22Rv1 (cell line): ENCODE measurements around the gene SEMA5A.

Source experiments
- H3K27ac ChIP-seq: fragments of 450-650 bp; 2 replicates; pipeline ENCODE4 v1.5.1; 2017
- ZFX ChIP-seq: fragments of 450-650 bp; IDR thresholded peaks from 2 replicates; pipeline ENCODE4 v1.6.1; 2017; ENCODE audit warnings: antibody characterized with exemption, borderline replicate concordance
- TF ChIP-seq, protein P1 (sequence below): fragments of 450-650 bp; IDR thresholded peaks from 2 replicates; pipeline ENCODE4 v1.5.1; 2017; ENCODE audit warnings: mild to moderate bottlenecking

SEMA5A gene

DNA sequence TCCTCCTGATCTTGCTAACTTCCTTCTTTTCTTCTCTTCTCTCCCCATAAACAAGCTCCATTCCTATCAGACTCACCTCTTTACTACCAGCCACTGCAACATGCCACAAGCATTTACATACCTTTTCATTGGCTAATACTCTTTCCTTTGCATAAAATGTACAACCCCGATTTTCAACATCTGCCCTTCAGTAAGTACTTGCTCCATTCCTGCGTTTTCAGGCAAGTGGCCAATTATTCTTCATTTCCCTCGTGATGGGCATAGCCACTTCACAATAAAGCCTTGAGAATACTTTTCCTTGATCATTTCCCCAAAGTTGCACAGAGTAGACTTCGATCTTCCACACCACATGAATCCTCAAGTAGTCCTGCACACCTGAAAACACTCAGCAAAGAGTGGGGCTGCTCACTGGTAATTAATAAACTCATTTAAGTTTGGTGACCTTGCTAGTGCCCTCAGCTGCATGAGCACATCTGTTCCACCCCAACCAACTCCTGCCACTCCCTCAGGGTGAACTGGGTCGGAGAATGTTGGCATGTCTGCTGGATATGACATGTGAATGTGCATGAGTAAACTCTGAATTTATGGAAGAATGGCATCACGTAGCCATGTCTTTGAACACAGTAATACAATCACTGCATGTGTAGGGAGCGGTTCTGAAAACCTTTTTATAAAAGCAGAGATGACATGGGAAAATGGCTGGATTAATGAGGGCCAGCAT lies 535.8 kb downstream of the SEMA5A start:
- H3K27ac ChIP-seq = no peak overlapping the region
- no peak for TF ChIP-seq ZFX
- TF ChIP-seq, protein P1, sequence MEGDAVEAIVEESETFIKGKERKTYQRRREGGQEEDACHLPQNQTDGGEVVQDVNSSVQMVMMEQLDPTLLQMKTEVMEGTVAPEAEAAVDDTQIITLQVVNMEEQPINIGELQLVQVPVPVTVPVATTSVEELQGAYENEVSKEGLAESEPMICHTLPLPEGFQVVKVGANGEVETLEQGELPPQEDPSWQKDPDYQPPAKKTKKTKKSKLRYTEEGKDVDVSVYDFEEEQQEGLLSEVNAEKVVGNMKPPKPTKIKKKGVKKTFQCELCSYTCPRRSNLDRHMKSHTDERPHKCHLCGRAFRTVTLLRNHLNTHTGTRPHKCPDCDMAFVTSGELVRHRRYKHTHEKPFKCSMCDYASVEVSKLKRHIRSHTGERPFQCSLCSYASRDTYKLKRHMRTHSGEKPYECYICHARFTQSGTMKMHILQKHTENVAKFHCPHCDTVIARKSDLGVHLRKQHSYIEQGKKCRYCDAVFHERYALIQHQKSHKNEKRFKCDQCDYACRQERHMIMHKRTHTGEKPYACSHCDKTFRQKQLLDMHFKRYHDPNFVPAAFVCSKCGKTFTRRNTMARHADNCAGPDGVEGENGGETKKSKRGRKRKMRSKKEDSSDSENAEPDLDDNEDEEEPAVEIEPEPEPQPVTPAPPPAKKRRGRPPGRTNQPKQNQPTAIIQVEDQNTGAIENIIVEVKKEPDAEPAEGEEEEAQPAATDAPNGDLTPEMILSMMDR = no peak

DNA sequence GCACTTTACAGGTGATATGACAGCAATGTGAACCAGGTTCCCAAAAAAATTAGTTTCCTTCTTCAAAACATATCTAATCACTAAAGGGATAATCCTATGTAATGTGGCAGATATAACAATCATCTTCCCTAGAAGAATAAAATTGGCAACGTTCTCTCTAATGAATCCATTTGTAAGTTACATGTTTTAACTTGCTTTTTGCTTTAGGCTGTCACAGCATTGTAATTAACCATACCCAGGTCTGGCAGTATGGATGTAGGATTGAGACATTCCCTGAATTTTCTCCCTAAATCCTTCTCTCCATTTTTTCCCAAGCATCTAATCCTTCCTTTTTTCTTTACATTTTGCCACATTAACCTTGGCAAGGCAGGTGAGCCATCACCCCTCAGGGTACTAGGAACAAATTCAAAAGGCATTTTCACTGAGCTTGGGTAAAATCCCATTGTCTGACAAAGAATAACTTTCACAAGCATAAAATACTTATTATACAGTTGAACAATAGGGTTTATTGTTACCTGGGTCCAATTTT lies 548.3 kb downstream of the SEMA5A start:
- TF ChIP-seq ZFX = no peak
- TF ChIP-seq, protein P1 = no peak
- H3K27ac ChIP-seq = no peak overlapping the region

DNA sequence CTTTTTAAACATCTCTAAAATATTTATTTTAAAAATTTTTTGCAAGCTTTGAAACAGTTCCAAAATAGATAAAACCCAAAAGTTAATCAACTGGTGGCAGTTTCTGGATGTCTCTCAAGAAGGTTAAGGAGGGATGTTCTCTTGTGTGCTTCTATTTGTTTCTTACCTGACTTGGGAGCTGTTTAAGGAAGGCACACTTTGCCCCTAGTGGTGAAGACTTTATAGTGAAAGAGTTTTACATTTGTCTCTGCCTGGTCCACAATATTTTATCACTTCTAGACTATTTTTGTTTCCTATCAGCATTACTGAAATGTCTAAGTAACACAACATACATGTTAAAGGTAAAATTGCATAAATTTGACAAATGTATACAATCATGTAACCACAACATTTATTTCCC lies 552.8 kb downstream of the SEMA5A start:
- H3K27ac ChIP-seq = no peak overlapping the region
- TF ChIP-seq ZFX = no peak
- TF ChIP-seq, protein P1 = peak; percentile 59
